ENCODE data around the gene ATP5F1D.
"Not testable (repeated sequence)": the region's sequence is repeated elsewhere in the genome, so short reads cannot be mapped to it uniquely, and the experiment has no call there.

Gene ATP5F1D

DNA sequence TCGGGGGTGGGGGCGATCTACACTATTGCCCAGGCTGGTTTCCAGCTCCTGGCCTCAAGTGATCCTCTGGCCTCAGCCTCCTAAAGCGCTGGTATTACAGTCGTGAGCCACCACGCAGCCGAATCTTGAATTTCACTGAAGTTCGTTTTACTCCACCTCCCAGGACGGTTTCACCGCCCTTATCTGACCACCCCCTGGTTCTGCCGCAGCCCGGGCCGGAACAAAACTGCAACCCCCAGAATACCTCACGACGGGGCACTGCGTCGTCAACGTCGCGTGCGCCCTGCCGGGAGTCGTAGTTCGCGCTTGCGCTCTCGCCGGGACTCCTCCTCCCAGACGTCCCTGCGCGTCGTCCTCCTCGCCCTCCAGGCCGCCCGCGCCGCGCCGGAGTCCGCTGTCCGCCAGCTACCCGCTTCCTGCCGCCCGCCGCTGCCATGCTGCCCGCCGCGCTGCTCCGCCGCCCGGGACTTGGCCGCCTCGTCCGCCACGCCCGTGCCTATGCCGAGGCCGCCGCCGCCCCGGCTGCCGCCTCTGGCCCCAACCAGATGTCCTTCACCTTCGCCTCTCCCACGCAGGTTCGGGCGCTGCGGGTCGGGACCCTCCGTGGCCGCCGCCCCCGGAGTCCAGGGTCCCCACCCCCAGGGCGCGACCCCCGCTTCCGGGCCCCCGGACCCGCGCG is at the start of gene ATP5F1D:
Gene ATP5F1D (plus strand): TSS at position 335 of the 679 bp plus-strand sequence. CDS start 100 bp downstream, at position 435.
- DNase-seq = peak; percentile 85 to 93

DNA sequence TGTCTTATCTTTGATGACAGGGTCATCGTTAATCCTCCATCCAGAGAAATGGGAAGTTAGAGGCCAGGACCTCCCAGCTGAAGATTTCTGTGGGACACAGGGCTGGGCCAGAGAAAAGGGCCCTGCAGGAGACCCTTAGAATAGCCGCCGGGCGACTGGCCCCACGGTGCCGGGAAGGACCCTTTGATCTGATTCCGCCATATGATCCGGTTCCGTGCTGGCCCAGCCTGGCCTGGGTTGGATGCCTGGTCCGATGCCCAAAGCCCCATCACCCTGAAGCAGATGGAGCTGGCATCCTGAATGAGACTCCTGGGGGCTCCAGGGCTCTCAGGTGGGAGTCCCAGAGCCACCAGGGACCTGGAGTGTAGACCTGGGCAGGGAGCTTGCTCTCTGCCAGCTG is 42.0 kb upstream of the ATP5F1D start:
- DNase-seq = no peak

DNA sequence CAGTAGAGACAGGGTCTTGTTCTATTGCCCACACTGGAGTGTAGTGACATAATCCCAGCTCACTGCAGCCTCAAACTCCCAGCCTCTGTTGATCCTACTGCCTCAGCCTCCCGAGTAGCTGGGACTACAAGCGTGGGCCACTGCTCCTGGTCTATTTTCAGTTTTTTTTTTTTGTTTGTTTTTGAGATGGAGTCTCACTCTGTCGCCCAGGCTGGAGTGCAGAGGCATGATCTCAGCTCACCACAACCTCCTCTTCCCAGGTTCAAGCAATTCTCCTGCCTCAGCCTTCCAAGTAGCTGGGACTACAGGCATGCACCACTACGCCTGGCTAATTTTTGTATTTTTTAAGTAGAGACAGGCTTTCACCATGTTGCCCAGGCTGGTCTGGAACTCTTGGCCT is 40.9 kb upstream of the ATP5F1D start:
- not testable (repeated sequence) for DNase-seq

DNA sequence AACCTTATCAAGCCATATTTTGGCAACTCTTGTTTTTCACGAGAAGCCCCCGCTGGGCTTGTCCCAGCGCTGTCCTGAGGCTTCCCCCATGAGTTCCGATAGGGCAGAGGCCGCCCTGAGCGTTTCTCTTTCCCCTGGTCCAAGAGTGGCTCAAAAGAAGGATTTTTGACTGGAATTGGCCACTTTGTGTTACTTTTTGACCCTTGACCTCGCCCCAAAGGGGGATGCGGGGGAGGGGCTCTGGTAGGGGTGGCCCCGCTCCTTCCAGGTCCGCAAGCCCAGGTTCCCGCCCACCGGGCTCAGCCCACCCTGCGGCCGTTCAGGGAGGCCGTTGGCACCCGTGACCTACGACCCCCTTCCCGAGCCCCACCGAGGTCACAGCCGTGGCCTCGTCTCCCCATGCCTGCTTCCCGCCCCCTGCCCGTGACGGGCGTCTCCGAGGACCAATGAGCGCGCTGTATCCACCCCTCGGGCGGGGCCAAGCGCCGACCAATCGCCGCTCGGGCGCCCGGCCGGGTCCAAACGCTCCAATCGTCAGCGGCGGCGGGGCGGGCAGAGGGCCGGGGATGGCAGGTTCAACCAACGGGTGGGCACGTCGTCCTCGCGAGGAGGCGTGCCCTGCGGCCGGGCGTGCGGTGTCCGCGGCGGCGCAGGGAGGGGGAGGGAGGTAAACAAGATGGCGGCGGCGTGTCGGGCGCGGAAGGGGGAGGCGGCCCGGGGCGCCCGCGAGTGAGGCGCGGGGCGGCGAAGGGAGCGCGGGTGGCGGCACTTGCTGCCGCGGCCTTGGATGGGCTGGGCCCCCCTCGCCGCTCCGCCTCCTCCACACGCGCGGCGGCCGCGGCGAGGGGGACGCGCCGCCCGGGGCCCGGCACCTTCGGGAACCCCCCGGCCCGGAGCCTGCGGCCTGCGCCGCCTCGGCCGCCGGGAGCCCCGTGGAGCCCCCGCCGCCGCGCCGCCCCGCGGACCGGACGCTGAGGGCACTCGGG is 36.1 kb upstream of the ATP5F1D start, which contains the start of gene STK11:
Gene STK11 (plus strand): TSS at position 665 of the 986 bp plus-strand sequence. CDS start 1,136 bp downstream, outside the sequence.
- peak; percentile 96 to 98 for DNase-seq

DNA sequence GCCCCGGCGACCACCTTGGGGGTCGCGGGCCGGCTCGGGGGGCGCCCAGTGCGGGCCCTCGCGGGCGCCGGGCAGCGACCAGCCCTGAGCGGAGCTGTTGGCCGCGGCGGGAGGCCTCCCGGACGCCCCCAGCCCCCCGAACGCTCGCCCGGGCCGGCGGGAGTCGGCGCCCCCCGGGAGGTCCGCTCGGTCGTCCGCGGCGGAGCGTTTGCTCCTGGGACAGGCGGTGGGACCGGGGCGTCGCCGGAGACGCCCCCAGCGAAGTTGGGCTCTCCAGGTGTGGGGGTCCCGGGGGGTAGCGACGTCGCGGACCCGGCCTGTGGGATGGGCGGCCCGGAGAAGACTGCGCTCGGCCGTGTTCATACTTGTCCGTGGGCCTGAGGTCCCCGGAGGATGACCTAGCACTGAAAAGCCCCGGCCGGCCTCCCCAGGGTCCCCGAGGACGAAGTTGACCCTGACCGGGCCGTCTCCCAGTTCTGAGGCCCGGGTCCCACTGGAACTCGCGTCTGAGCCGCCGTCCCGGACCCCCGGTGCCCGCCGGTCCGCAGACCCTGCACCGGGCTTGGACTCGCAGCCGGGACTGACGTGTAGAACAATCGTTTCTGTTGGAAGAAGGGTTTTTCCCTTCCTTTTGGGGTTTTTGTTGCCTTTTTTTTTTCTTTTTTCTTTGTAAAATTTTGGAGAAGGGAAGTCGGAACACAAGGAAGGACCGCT is 35.2 kb upstream of the ATP5F1D start:
- no peak for DNase-seq

DNA sequence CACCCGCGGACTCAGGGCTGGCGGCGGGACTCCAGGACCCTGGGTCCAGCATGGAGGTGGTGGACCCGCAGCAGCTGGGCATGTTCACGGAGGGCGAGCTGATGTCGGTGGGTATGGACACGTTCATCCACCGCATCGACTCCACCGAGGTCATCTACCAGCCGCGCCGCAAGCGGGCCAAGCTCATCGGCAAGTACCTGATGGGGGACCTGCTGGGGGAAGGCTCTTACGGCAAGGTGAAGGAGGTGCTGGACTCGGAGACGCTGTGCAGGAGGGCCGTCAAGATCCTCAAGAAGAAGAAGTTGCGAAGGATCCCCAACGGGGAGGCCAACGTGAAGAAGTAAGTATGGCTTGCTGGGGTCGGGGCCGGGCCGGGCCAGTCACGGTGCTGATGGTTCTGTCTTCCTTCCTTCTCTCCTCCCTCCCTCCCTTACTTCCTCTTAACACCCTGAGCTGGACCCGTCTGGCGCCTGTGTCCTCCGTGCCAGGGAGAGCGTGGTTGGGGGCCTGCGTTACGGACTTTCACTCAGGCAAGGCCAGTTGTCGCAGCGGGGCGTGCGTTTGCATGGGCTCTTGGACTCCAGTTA is 34.6 kb upstream of the ATP5F1D start:
- DNase-seq = no peak

GRCh38 chr19:1208830-1209229 is 32.7 kb upstream of the ATP5F1D start:
- DNase-seq = not testable (repeated sequence)

GRCh38 chr19:1210227-1210538 is 31.4 kb upstream of the ATP5F1D start:
- DNase-seq = peak; percentile 69 to 71

- DNase-seq = no peak
These were observed 29.9 kb upstream of the ATP5F1D start for GRCh38 chr19:1211494-1212234.

DNA sequence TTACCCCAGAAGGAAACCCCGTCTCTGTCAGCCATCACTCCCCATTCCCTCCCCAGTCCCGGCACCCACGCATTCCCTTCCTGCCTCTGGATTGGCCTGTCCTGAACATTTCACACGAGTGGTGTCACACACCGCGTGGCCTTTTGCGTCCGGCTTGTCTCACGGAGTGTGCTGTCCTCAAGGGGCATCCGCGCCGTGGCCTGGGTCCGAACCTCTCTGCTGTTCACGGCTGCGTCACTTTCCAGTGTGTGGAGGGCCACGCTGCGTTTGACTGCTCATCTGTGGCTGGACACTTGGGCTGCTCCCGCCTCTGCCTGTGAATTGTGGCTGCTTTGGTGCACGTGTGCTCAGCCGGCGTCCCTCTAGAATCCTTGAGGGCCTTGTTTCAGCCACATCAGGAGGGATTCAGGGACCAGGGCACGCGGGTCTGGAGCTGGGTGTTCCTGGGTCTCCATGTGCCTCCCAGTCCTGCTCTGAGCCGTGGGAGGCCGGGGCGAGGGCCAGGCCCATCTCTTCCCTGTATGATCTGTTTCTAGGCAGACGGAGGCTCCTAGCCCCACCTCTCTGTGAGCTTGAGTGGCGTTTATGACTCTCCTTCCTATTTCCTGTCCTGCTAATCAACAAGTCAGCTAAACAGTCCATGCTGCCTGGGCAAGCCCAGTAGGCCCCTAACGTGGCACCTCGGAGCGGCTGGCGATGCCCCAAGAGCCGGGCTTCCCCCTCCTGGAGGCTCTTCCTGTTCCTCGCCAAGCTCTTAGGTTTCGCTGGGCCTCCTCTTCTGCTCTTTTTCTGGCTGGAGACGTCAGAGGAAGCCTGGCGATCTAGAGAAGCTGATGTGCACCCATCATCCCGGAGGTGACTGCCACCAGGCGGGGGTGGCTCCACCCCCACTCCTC is 27.9 kb upstream of the ATP5F1D start:
- peak in 1 of 2 donors; percentile 41 for DNase-seq

DNA sequence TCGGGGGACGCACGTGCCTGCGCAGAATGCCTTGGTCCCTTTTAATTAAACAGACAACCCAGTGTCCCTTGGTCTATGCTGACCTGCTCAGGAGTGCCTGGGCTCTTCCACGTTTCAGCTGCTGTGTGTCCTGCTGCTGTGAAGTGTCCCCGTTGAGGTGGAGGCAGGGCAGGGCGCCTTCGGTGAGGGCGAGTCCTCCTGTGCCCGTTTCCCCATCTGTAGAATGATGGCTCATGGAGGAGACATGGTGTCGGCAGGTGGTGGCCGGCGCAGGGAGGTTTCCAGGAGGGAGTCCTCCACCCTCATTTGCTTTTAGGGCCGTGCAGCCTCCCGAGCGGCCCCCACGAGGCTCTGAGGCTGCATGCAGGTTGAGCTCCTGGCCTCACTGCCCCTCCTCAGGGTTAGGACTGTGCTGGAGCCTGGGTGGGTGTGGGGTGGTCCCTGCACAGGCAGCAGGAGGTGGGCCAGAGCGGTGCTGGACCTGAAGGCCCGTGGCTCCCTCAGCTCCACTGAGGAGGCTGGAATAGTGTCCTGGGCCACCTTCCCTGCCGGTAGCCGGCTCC is 27.2 kb upstream of the ATP5F1D start:
- DNase-seq = no peak

DNA sequence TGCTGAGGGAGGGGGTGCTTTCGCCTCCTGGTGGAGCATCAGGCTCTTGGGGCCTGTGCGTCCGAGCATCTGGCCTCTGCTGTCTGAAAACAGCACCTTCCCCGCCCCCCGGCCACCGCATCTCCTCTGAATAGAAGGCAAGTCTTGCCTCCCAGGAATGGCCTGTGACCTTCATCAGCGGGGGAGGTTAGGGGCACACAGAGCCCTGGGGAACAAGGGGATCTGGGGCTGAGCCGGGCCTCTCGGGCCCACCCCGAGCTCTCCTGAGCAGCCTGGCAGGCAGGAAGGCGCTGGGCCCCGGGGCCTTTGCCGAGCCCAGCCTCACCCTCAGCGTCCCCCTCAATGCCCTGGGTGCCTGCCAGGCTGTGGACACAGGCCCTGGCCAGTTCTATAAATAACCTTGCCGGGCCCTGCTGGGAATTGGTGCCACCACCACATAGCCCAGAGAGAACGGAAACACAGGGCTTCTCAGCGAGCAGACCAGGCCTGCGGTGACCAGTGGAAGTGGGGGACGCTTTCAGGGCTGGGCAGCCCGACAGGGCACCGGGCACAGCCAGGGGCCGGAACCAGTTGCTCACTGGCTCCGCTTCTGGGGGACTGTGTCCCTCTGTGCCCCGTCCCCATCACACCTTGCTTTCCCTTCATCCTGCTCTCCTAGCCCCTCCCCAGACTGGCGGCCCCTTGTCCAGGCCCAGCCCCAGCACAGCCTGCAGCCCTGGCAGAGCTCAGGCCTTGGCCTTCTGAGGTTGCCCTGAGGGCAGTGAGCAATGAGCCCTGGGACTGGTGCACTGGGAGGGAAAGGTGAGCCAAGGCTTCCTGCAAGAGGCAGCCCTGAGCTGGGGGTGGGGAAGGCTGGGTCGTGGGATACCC is 26.5 kb upstream of the ATP5F1D start:
- DNase-seq = peak in 1 of 2 donors; percentile 58

DNA sequence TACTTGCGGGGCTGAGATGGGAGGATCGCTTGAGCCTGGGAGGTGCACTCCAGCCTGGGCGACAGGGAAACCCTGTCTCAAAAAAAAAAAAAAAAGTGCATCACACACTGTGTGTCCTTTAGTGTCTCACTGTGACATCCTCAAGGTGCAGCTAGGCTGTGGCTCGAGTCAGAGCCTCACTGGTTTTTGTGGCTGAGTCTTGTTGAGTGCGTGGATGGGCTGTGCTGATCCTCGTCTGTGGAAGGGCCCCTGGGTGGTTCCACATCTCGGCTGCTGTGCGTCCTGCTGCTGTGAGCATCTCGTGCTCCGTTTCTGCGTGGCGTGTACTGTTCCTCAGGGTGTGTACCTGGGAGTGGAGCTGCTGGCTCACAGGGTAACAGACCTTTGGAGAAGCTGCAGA is 24.8 kb upstream of the ATP5F1D start:
- DNase-seq = no peak

DNA sequence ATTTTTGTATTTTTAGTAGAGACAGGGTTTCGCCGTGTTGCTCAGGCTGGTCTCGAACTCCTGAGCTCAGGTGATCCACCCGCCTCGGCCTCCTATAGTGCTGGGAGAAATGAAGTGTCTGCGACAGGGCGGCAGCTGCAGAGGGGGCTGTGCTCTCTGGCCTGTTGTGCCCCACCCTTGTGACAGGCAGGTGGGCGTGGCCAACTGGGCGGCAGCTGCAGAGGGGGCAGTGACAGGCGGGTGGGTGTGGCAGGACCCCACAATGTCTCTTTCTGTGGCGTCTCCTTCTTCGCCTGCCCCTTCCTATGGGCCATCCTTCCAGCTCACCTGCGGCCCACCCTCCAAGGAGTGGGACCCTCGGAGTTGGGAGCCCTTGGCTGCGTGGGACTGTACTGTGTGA is 24.2 kb upstream of the ATP5F1D start:
- no peak for DNase-seq

- DNase-seq = no peak
These were observed 22.6 kb upstream of the ATP5F1D start for GRCh38 chr19:1218751-1219567.

- DNase-seq = no peak
These were observed 21.6 kb upstream of the ATP5F1D start for GRCh38 chr19:1219786-1220476.

DNA sequence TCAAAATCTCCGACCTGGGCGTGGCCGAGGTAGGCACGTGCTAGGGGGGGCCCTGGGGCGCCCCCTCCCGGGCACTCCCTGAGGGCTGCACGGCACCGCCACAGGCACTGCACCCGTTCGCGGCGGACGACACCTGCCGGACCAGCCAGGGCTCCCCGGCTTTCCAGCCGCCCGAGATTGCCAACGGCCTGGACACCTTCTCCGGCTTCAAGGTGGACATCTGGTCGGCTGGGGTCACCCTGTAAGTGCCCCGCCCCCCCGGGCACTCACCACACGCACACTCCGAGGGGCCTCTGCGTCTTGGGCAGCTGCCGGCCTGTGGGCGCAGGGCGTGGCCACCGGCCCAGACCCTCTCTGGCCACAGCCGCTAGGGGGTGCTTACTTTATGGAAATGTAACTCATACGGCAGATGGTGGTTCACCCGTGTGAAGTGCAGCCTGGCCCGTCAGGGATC is 21.0 kb upstream of the ATP5F1D start:
- no peak for DNase-seq

All from hippocampal formation (tissue), 2 donors.